AG08396 (cell line): ENCODE measurements around the gene BAHCC1.

Experiments
- DNase-seq: peaks from one replicate; pipeline ENCODE4 v3.0.0; 2012; ENCODE audit warnings: low spot score, mixed read lengths

BAHCC1 gene

DNA sequence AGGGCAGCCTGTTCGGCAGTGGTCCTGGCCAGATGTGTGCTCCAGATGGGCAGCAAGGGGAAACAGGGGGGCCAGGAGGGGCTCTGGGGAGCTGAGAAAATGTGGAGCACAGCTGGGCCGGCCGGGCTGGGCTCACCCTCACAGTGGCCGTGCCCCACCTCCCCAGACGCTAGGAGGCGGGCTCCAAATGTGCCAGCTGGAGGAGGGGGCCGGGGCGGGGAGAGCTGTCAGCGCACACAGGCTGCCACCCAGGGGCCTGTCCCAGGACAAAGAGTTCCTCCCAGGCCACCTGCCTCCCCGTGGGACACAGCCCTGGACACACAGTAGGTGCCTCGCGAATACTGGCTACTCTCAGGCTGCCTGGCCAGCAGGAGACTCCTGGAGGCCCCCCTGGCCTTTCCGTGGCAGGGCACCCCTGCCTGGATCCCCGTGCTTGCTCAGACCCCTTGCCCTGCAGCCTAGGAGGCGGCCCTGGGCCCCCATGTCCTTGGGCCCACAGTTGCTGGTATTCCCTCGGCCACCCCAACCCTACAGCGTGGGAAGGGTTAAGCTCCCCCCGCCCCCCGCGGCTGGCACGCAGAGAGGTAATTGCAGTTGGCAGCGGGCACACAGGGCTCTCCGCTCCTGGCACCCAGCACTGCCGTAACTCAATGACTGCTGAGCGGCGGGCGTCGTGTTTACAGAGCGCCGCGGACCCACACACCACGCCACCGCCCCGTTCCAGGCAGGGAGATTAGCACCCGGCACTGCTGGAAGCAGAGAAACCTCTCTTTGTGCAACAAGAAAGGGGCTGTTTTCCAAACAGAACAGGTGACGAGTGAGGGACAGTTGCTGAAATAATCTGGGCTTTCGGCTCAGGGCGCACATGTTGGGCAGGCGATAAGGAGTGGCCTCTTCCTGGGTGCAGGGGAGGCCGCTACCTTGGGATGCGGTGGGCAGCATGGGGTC lies 32.2 kb downstream of the BAHCC1 start:
- DNase-seq: no peak

DNA sequence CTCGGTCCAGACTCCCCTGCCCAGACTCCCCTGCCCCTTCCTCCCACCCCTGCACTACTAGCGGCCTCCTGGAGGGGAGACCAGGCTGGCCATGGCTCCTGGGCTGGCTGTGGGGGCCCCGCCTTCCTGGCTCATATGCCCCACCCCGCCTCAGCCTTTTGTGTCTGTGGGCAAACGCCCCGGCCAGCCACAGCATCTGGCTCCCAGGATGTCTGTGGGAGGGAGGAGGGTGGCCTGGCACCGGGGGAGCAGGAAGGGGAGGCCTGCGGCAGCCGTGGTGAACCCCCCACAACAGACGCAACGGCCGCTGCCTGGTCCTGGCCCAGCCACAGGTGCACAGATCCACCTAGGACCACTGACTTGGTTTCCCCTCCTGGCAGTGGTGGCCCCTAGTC lies 32.9 kb downstream of the BAHCC1 start:
- no peak for DNase-seq

DNA sequence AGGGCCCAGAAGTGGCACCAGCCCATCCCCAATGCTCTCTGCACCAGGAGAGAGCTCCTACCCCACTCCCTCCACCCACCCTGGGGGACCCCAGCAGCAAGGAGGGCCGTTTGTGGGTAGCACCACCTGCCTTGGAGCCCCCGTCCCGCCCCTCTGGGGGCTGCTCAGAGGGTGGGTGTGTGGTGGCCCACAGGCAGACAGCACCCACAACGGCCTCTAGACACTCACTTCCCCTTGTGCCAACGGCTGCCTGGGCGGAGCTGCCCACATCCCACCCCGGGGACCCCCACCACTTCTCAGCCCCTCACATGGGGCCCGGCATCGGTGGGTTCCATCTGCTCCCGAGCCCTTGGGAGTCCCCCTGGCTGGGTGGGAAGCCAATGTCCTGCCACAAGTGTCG lies 33.3 kb downstream of the BAHCC1 start:
- DNase-seq: no peak

DNA sequence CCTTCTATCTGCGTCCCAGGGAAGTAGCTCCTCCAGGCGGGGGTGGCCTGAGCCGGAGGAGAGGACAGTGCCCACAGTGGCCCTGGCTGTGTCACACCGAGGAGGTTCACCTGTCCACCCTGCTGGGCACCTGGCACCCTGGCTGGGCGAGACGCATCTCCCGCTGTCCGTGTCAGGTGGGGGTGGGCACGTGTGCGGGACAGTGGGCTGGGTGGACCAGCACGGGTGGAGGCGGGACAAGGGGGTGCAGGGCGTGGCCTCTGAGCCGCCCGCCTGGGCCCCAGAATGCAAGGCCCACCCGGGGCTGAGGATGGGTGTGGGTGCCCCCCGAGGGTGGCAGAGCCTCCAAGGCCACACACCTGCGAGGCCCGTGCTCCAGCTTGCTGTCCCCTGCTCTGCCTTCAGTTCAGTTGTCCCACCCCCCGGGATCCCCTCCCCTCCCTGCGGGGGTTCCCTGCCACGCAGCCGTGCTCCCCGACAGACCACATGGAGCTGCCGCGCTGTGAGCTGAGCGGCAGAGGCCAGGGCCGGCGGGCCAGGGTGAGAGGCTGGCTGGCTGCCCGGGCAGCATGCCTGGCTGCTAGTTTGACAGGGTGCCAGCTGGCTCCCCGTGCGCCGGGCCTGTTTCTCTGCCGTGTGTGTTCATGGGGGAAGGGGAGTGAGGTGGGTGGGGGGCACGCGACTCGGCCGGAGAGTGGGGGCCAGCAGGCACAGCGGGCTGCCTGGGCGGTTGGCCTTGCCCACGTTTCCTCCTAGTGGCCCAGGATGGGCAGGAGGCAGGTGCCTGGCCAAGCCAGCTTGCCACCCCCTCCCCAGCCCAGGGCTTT lies 33.9 kb downstream of the BAHCC1 start:
- peak; percentile 92 for DNase-seq

DNA sequence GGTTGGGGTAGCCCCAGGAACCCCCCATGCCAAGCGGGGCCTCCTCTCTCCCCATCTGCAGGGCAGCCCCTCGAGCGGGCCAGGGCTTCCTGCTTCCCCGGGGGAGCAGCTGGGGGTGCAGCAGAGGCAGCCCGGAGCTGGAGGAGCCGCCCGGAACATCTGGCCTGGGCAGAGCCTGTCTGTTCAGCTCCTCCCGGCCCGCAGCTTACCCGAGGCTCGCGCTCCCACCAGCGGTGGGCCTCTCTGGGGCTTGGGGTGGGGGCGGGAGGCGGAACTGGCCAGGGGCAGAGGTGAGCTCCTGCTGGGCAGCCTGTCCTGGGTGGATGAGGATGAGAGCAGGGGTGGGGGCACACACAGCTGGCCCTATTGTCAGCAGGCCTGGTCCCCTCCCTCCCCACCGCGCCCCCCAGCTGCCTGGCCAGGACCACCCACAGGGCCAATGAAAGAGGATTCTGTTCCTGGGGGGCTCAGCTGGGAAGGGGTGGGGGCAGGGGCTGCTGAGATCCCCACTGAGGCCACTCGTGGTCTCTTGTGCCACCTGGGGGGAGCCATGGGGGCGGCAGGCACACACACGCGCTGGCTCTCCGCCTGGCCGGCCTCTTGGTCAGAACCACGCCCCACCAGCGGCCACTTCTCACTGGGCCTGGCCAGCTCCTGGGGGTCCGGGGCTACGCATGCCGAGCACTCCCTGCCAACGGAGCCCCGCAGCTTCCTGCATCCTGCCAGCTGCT lies 34.7 kb downstream of the BAHCC1 start:
- no peak for DNase-seq

DNA sequence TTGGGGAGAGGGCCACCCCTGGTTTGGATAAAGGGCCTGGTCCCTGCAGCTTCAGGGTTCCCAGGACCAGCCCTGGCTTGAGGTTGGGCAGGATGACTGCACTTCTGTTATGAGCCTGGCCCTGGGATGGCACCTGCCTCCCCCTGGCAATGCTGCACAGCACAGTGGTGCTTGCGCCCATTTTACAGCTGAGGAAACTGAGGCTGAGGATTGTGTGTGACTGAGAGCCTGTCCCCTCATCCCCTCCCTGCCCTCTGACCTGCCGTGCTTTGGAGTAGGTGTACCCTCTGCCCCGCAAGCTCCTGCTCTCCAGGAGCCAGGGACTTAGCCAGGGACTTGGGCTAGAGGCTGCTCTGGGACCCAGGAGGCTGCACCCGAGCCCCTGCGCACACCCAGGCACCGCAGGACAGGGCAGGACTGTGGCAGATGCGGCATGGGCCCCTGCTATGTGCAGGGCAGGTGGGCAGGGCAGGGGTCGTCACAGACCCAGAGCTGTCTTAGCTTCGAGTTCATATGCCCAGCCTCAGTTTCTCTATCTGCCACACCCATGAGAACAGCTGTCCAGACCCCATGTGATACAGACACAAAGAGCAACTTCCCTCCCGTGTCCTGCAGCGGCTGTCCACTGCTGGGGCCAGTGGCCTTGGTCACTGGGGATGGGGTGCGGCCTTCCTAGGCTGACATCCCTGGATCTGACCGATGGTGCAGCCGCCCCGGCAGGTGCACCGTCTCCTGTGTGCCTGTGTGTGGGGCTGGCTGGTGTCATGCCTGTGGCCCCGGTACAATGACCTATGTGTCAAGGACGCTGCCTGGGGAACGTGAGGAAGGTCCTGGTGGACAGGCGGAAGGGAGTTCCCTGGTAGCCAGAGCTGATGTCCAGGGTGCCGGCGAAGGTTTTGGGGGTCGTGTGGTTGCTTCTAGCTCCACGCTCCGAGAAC lies 36.6 kb downstream of the BAHCC1 start:
- DNase-seq: no peak

DNA sequence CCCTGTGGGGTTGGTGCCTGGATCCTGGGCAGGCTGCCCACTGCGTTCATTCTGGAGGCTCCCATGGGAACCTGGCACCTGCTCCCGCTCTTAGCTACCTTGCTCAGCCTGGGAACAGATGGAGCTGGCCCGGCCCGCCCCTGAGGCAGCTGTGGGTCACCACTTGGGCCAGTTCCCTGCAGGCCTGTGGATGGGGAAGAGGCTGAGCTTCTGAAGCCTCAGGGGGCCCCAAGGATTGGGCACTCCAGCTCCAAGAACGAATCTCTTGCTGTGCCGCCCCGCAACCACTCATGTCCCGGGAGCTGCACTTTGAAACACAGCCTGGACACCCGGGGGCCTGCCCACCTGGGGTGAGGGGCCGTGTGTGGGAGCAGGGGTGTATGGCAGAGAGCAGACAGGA lies 37.7 kb downstream of the BAHCC1 start:
- no peak for DNase-seq

DNA sequence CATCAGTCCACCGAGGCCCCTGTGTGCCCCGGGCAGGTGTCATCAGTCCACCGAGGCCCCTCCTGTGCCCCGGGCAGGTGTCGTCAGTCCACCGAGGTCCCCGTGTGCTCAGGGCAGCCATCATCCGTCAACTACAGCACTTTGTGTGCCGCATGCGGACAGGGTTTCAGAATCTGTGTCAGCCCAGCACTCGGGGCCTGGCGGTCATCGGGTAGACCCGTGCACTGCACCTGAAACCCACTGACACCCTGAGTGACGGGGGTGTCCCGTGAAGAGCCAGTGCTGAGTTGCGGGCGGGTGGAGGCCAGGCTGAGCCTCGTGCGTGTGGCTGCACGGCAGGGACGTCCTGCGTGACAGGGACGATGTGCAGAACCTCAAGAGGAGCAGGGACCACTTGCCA lies 38.4 kb downstream of the BAHCC1 start:
- DNase-seq: no peak

DNA sequence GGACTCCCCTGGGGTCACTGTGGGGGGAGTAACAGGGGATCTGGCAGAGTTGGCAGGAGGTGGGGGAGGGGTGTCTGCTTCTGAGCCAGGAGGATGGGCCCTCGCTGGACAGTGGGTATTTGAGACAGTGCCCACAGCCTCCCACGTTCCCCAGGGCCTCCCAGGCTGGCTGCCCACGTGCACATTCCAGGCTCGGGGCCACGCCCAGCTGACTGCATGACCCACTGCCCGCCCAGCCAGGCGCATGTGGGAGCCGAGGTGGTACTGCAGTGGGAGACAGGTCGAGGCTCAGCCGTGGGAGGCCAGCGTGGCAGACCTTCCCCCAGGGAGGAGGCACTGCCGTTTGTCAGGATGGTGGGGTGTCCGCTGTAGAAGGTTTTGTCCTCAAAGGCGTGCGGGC lies 38.8 kb downstream of the BAHCC1 start:
- DNase-seq: peak; percentile 64

DNA sequence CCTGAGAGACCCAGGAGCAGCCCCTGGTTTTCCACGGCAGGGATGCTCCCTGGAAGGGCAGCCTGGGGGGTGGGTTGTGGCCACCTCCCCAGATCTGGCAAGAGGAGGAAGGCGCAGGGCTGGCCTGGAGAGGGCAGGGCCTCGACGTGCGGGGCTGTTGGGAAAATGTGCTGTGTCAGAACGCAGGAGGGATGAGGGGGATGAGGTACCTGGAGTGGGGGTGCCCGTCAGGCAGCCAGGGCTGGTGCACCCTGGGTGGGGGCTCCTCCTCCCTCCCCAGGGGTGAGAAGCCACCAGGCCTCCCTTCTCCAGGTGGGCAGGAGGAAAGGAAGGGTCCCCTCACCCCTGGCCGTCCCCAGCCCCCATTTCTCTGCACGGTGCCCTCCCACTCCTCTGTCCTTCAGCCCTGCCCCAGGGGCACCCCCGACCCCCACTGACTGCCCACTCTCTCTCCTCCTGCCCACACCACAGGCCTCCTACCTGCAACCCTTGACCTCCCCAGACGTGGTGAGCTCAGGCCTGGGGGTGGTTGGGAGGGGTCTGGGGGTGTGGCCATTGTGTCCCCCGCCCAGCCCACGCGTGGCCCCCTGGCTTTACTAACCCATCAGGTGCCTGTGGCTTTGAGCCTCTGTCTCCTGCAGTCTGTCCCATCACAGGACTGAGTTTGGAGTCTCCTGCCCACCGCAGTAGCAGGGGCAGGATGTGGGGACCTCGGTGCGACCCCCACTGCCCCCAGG lies 39.6 kb downstream of the BAHCC1 start:
- no peak for DNase-seq

DNA sequence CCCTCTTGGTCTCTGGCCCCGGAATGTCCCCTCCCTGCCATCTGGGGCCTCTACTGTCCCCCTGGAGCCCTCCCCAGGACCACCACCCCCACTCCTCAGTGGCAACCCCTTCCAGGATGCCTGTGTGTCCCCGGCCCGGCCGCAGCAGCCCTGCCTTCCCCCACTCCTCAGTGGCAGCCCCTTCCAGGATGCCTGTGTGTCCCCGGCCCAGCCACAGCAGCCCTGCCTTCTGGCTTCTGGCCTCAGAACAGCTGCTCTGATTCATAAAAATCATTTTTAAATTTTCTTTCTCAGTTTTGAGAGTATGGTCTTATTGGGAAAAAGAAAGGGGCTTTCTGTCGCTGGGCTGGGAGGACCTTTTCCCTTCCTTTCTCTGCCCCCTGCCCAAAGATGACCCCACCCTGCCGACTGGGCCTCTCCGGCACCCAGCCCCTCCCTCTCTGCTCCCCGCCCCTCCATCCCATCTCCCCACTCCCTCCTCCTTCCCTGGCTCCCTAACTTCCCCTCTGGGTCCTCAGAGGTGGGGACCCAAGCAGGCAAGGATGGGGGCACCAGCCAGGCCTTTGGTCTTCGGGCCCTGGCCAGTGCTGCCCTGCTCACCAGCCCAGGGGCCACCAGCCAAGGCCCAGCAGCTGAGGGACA lies 40.5 kb downstream of the BAHCC1 start:
- no peak for DNase-seq

DNA sequence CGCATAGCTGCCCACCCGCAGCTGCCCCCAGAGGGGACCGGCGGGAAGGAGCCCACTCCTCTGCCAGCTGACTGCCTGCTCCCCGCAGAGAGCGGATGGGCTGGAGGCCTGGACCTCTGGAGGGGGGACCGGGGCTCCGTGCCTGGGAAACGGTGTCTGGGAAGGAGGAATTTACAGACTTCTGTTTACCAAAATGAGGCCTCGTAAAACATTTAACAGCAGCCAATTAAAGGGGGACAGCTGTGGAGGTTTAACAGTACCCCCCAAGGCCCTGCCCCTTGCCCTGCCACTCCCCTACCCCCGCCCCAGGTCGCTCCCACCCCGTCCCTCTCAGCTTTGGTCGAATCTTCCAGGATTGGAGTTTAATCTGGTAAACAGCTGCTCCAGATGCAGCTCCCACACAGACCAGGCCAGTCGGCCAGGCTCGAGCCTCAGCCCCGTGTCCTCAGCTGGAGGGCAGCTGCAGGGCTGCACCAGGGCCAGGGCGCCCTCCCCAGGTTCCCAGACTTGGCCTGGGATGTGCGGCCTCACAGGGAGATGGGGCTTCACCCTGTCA lies 41.1 kb downstream of the BAHCC1 start:
- DNase-seq: no peak

DNA sequence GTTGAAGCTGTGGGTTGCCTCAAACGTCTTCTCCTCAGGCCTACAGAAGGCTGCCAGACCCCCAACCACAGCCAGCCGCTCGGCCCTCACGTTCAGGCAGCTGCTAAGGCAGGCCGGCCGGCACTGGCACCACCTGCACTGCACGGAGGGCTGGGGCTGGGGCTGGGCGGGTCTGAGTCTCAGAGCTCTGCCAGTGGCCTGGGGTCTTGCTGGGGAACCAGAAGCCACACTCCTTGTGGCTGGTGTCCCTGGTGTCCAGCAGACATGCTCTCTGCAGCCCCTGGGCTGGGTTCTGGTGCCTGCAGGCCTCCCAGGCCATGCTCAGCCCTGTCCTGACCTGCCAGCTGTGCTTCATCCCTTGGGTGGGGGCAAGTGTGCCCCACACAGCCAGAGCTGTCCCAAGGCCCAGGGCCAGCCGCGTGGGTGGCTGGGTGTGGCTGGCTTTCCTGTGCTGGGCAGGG lies 42.0 kb downstream of the BAHCC1 start:
- DNase-seq: no peak

DNA sequence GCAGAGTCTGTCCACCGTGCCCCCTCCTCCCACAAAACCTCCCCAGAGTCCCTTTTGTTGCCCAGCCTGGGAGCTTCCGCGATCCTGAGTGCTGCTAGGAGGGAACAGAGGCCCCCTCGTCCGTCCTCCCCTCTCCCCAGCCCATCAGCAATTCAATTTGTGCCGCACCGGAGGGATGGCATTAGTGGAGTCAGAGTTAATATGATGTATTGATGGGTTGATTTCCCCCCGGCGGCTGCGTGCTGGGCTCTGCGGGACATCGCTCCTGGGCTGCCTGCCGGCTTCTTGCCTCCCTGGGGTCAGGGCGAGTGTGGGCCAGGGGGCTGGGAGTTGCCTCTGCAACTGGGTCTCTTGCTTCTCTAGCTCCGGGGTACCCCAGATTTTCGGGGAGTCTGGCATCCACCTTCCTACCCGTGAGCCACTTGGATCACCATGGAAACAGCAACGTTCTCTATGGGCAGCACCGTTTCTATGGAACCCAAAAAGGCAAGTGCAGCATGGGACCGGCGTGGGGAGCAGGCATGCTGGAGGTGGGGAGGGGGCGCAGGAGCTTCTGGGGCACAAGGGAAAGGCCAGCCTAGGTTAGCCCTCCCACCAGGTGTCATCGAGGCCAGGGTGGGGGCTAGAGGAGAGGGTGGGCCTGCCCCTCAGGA lies 42.9 kb downstream of the BAHCC1 start:
- no peak for DNase-seq

DNA sequence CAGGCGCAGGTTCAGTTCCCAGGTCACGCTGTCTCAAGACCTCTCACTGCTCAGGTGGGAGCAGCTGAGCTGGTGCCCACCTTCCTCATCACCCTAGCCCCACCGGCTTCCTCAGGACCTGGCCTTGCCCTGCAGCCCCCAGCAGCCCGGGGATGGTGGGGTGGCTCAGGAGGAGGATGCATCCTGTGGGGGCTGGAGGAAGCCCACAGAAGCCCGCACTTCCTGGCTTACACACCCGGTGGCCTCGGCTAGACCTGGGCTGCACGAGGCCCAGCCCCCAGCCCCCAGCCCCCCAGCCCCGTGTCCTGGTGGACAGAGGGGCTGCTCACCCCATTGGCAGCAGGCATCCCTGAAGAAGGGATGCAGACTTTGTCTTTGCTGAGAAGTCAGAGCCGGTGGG lies 43.4 kb downstream of the BAHCC1 start:
- no peak for DNase-seq

DNA sequence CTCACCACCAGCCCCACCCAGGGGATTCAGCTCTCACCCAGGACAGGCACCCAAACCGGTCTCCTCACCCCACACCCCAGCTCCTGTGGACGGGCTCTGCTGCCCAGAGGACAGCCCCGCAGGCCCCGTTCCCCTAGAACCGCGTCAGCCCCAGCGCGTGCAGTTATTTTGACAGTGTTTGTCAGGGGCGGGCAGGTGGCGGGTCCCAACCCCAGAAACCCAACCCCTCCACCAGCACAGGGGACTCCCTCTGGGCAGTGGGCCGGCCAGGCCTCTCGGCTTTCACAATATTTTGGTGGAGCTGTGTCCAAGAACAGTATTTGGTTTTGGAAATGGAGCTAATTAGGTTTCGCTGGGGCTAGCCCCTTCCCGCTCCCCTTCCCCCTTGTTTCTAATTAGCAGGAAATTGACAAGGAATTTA lies 44.8 kb downstream of the BAHCC1 start:
- DNase-seq: no peak

DNA sequence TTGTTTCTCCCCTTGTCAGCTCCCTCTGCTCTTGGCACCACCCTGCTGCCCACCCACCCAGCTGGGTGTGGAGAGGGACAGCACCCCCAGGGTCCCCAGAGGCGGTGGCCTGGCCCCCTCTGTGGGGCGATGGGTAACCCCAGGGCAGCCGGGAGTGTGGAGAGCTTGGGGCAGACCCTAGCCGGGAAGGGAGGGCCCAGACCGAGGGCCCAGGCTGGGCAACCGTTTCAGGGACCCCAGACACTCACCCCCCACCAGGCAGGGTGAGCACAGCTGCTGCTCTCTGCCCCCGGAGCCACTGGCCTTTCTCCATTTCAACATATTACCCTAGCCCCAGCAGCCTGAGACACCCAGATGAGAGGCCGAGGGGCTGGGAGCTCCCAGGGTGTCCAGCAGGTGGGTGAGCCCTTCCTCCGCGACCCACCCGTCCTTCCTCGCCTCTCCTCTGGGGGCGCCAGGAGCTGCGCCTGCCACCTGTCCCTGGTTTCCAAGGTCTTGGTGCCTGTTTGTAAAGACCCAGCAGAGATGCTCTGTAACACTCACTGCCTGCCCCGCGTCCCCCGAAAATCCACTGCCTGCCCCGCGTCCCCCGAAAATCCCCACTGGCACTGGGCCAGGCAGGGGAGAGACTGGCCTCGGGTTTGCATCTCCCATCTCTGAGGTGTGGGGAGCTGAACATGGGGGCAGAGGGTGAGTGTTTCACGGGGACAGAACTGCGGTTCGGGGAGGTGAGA lies 45.4 kb downstream of the BAHCC1 start:
- DNase-seq: no peak

DNA sequence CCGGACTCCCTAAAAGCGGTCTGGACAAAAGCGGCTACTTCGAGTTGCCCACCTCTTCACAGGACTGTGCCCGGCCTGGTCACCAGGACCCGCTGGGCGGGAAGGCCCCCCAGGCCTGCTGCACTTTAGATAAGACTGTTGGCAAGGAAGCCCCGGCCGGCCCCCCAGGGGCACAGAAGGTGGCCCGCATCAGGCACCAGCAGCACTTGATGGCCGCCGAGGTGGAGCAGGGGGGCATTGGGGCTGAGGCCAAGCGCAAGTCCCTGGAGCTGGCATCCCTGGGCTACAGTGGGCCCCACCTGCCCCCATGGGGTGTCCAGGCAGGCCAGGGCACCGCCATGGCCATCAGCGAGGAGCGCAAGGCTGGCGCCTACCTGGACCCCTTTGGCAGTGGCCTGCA lies 47.5 kb downstream of the BAHCC1 start:
- DNase-seq: no peak
